HG03135 (cell line): ENCODE data around the gene POU2F1.

ENCODE experiments used
- ATAC-seq: cut with Tn5 transposase; IDR thresholded peaks from one replicate; pipeline ENCODE4 v1.9.1; 2021; ENCODE audit warnings: mild to moderate bottlenecking, moderate library complexity; ENCODE audit not compliant: unreplicated experiment

The POU2F1 gene

GRCh38 chr1:167266965-167267364, 46.3 kb downstream of the POU2F1 start:
- no peak for ATAC-seq

- ATAC-seq = no peak
Measured at GRCh38 chr1:167268347-167268787, 47.7 kb downstream of the POU2F1 start.

- ATAC-seq = no peak
Measured at GRCh38 chr1:167270349-167271092, 49.8 kb downstream of the POU2F1 start.

GRCh38 chr1:167272369-167272957, 51.8 kb downstream of the POU2F1 start:
- no peak for ATAC-seq

GRCh38 chr1:167273027-167273800, 52.5 kb downstream of the POU2F1 start:
- ATAC-seq = no peak

GRCh38 chr1:167274061-167274460, 53.4 kb downstream of the POU2F1 start:
- no peak for ATAC-seq

- no peak for ATAC-seq
Measured at GRCh38 chr1:167276969-167277368, 56.3 kb downstream of the POU2F1 start.

GRCh38 chr1:167278497-167278896, 57.8 kb downstream of the POU2F1 start:
- no peak for ATAC-seq

- ATAC-seq = no peak
Measured at GRCh38 chr1:167280912-167281311, 60.2 kb downstream of the POU2F1 start.

GRCh38 chr1:167288390-167289074, 67.8 kb downstream of the POU2F1 start:
- no peak for ATAC-seq

- ATAC-seq = no peak
Measured at GRCh38 chr1:167289075-167289442, 68.4 kb downstream of the POU2F1 start.

GRCh38 chr1:167289966-167290365, 69.3 kb downstream of the POU2F1 start:
- no peak for ATAC-seq

GRCh38 chr1:167291539-167292185, 71.0 kb downstream of the POU2F1 start:
- ATAC-seq = no peak

GRCh38 chr1:167292216-167292615, 71.5 kb downstream of the POU2F1 start:
- ATAC-seq = no peak

- ATAC-seq = no peak
Measured at GRCh38 chr1:167293057-167293456, 72.4 kb downstream of the POU2F1 start.

- no peak for ATAC-seq
Measured at GRCh38 chr1:167294528-167294927, 73.8 kb downstream of the POU2F1 start.

GRCh38 chr1:167297222-167298214, 76.8 kb downstream of the POU2F1 start:
- no peak for ATAC-seq

GRCh38 chr1:167298325-167298724, 77.6 kb downstream of the POU2F1 start:
- no peak for ATAC-seq

- ATAC-seq = no peak
Measured at GRCh38 chr1:167301355-167301754, 80.7 kb downstream of the POU2F1 start.

- no peak for ATAC-seq
Measured at GRCh38 chr1:167304165-167304564, 83.5 kb downstream of the POU2F1 start.
